Gastroesophageal sphincter (tissue), 4 donors: ENCODE results near the gene DUSP12. TPM values are rescaled to one million over a fixed set of nuclear protein-coding genes. Genes with fewer than 3 reads are reported as not detected.

ENCODE experiments used
- ATAC-seq: fragments of 150-250 bp; one replicate; pipeline ENCODE4 v1.9.1; 2016; ENCODE audit warnings: mild to moderate bottlenecking, moderate library complexity
- H3K27ac ChIP-seq, 4 donors: fragments of 200-600 bp; sonication (generic) in 3 of 4; 1 replicate in 3 of 4; 2 replicates in 1 of 4; pipeline ENCODE4 v1.5.1; 2016 to 2019
- H3K27me3 ChIP-seq: fragments of 200-600 bp; sonication (generic); one replicate; pipeline ENCODE4 v1.5.1; 2019
- H3K36me3 ChIP-seq, 2 donors: fragments of 200-600 bp; sonication (generic); one replicate each; pipeline ENCODE4 v1.5.1; 2019; ENCODE audit warnings: control low read depth in 1 of 2
- H3K4me1 ChIP-seq, 3 donors: fragments of 200-600 bp; sonication (generic); 1 replicate in 2 of 3; 2 replicates in 1 of 3; pipeline ENCODE4 v1.5.1; 2016 to 2019; ENCODE audit warnings: control low read depth in 2 of 3
- H3K4me3 ChIP-seq, 2 donors: fragments of 200-600 bp; sonication (generic); one replicate each; pipeline ENCODE4 v1.5.1; 2019; ENCODE audit warnings: mild to moderate bottlenecking in 1 of 2, moderate library complexity in 1 of 2
- H3K9me3 ChIP-seq, 3 donors: fragments of 200-600 bp; sonication (generic); one replicate each; pipeline ENCODE4 v1.5.1; 2017 to 2019; ENCODE audit warnings: control low read depth in 2 of 3
- CTCF ChIP-seq, 4 experiments: fragments of 200-600 bp in 2 of 4; fragments of 450-650 bp in 2 of 4; sonication (generic) in 1 of 4; IDR thresholded peaks; one replicate each; pipeline ENCODE4 v1.5.1; 2017 to 2019; ENCODE audit warnings: antibody characterized with exemption in 4 of 4, mild to moderate bottlenecking in 2 of 4, moderate library complexity in 2 of 4
- EP300 ChIP-seq: sonication (generic); formaldehyde crosslinking; IDR thresholded peaks from one replicate; pipeline ENCODE4 v1.6.1; 2017; ENCODE audit warnings: antibody characterized with exemption, mild to moderate bottlenecking
- POLR2A ChIP-seq, 2 donors: fragments of 450-650 bp; IDR thresholded peaks; one replicate each; pipeline ENCODE4 v1.6.1; 2017; ENCODE audit warnings: antibody characterized with exemption in 2 of 2, mild to moderate bottlenecking in 2 of 2, moderate library complexity in 1 of 2
- POLR2AphosphoS5 ChIP-seq: sonication (generic); formaldehyde crosslinking; IDR thresholded peaks from one replicate; pipeline ENCODE4 v1.6.1; 2017; ENCODE audit warnings: antibody characterized with exemption
- WGBS, 2 donors: methylation state at CpG; one replicate each; pipeline ENCODE4 v1.1.5; 2018; ENCODE audit warnings: low coverage in 1 of 2; 5-methylcytosine and 5-hydroxymethylcytosine counted together
- total RNA-seq, 4 donors: library from RNA; depleted of rRNA; stranded (reverse); fragments of >200 nt; gene quantifications; one replicate each; pipeline ENCODE4 v1.1.0, GENCODE V29; 2016

Gene DUSP12
- total RNA-seq, 4 donors from 2014 or later: 16.8 to 31.8 (median 24.7) TPM

GRCh38 chr1:161784968-161785367, 35.4 kb downstream of the DUSP12 start:
- H3K27ac ChIP-seq: no peak overlapping the region
- no peaks in the 10 kb centered on the region for H3K27me3 ChIP-seq
- no peak for TF ChIP-seq CTCF (IDR thresholded peaks at IDR 0.05)
- no peak for TF ChIP-seq EP300
- no peak for TF ChIP-seq POLR2A (IDR thresholded peaks at IDR 0.05)
- no peak for TF ChIP-seq POLR2AphosphoS5
- WGBS, 2 donors: 71 to 80% methylated on average over 1 of the region's 1 CpG
- H3K9me3 ChIP-seq: no peaks in the 10 kb centered on the region
- no peak for ATAC-seq
- H3K4me1 ChIP-seq: no peaks in the 10 kb centered on the region
- no peak overlapping the region for H3K4me3 ChIP-seq
- H3K36me3 ChIP-seq: peaks cover 0 to 72% of the 10 kb centered on the region in 2 donors

- Histone ChIP-seq H3K27ac (no peak overlapping the region), H3K36me3 (peaks cover 0 to 78% of the 10 kb centered on the region in 2 donors), H3K4me3 (no peak overlapping the region), H3K27me3 (no peaks in the 10 kb centered on the region), H3K4me1 (peaks cover 0 to 5% (median 0%) of the 10 kb centered on the region in 3 donors), H3K9me3 (no peaks in the 10 kb centered on the region)
- no peak for ATAC-seq
- TF ChIP-seq POLR2AphosphoS5: no peak
- TF ChIP-seq POLR2A (IDR thresholded peaks at IDR 0.05): no peak
- TF ChIP-seq CTCF (IDR thresholded peaks at IDR 0.05): no peak
- TF ChIP-seq EP300: no peak
- WGBS, 2 donors: 60 to 84% methylated on average over 4 of the region's 4 CpGs
These were observed 37.8 kb downstream of the DUSP12 start for GRCh38 chr1:161787355-161787754.

- WGBS, 2 donors: 80 to 82% methylated on average over 1 to 3 of the region's 4 CpGs
- Histone ChIP-seq H3K27ac (no peak overlapping the region), H3K36me3 (peaks cover 0 to 79% of the 10 kb centered on the region in 2 donors), H3K4me3 (no peak overlapping the region), H3K4me1 (peaks cover 0 to 6% (median 0%) of the 10 kb centered on the region in 3 donors), H3K9me3 (no peaks in the 10 kb centered on the region), H3K27me3 (no peaks in the 10 kb centered on the region)
- TF ChIP-seq CTCF (IDR thresholded peaks at IDR 0.05) (no peak), EP300 (no peak), POLR2A (IDR thresholded peaks at IDR 0.05) (no peak)
- no peak for ATAC-seq
These were observed 41.2 kb downstream of the DUSP12 start for GRCh38 chr1:161790587-161791317.

- ATAC-seq: no peak
- WGBS, 2 donors: 43 to 57% methylated on average over 4 to 5 of the region's 5 CpGs
These were observed 42.5 kb downstream of the DUSP12 start for GRCh38 chr1:161791904-161792655.

More at GRCh38 chr1:161791904-161792655, 42.5 kb downstream of the DUSP12 start:
- H3K27me3 ChIP-seq: no peaks in the 10 kb centered on the region
- no peaks in the 10 kb centered on the region for H3K9me3 ChIP-seq
- no peak overlapping the region for H3K27ac ChIP-seq
- TF ChIP-seq POLR2AphosphoS5 (no peak), EP300 (no peak), CTCF (IDR thresholded peaks at IDR 0.05) (no peak), POLR2A (IDR thresholded peaks at IDR 0.05) (no peak)
- no peak overlapping the region for H3K4me3 ChIP-seq
- peaks cover 0 to 6% (median 0%) of the 10 kb centered on the region in 3 donors for H3K4me1 ChIP-seq
- peaks cover 0 to 79% of the 10 kb centered on the region in 2 donors for H3K36me3 ChIP-seq
